NK-92 (cell line): Measurements from ENCODE around the gene TMEM63B.
"Not testable (repeated sequence)": the region's sequence is repeated elsewhere in the genome, so short reads cannot be mapped to it uniquely, and the experiment has no call there.

ENCODE experiments used
- DNase-seq: peaks from one replicate; lab custom pipeline; 2025; ENCODE audit not compliant: unreplicated experiment; lab: John Stamatoyannopoulos, UW

TMEM63B gene

GRCh38 chr6:44094403-44095242, 32.7 kb upstream of the TMEM63B start:
- no peak for DNase-seq

GRCh38 chr6:44095243-44095623, 32.1 kb upstream of the TMEM63B start:
- not testable (repeated sequence) for DNase-seq

- DNase-seq, result no peak
Observed at GRCh38 chr6:44096612-44097011, 30.7 kb upstream of the TMEM63B start.

GRCh38 chr6:44097782-44098317, 29.5 kb upstream of the TMEM63B start:
- no peak for DNase-seq

GRCh38 chr6:44099192-44099591, 28.2 kb upstream of the TMEM63B start:
- no peak for DNase-seq

- DNase-seq, result no peak
Observed at GRCh38 chr6:44100088-44100550, 27.2 kb upstream of the TMEM63B start.

- no peak for DNase-seq
Observed at GRCh38 chr6:44101832-44102231, 25.5 kb upstream of the TMEM63B start.

GRCh38 chr6:44102527-44102926, 24.8 kb upstream of the TMEM63B start:
- no peak for DNase-seq

- DNase-seq, result no peak
Observed at GRCh38 chr6:44104481-44105021, 22.8 kb upstream of the TMEM63B start.

- no peak for DNase-seq
Observed at GRCh38 chr6:44105146-44105545, 22.2 kb upstream of the TMEM63B start.

GRCh38 chr6:44105993-44106740, 21.2 kb upstream of the TMEM63B start:
- no peak for DNase-seq

- DNase-seq, result no peak
Observed at GRCh38 chr6:44107017-44107416, 20.3 kb upstream of the TMEM63B start.

GRCh38 chr6:44108471-44108870, 18.9 kb upstream of the TMEM63B start:
- no peak for DNase-seq

GRCh38 chr6:44109212-44109611, 18.1 kb upstream of the TMEM63B start:
- DNase-seq, result no peak

GRCh38 chr6:44110005-44110676, 17.2 kb upstream of the TMEM63B start:
- no peak for DNase-seq

GRCh38 chr6:44110966-44111365, 16.4 kb upstream of the TMEM63B start:
- no peak for DNase-seq

GRCh38 chr6:44111434-44112417, 15.6 kb upstream of the TMEM63B start:
- no peak for DNase-seq

- DNase-seq, result no peak
Observed at GRCh38 chr6:44113414-44113813, 13.9 kb upstream of the TMEM63B start.

- DNase-seq, result no peak
Observed at GRCh38 chr6:44115866-44116265, 11.5 kb upstream of the TMEM63B start.
